ENCODE data around the gene USP25. TPM values are rescaled to one million over a fixed set of nuclear protein-coding genes. Genes with fewer than 3 reads are reported as not detected.

Gene USP25
- total and polyA plus RNA-seq, 10 donors = 9.3 to 62.2 (median 48.2) TPM

- Histone ChIP-seq H3K4me1 (no peaks in the 10 kb centered on the region), H3K36me3 (no peaks in the 10 kb centered on the region), H3K4me3 (no peak overlapping the region), H3K27ac (no peak overlapping the region), H3K9me3 (peaks cover 0 to 3% (median 0%) of the 10 kb centered on the region in 8 donors), H3K27me3 (replicated peaks in 1 of 7) (peaks cover 0 to 7% (median 0%) of the 10 kb centered on the region in 7 donors)
- intact Hi-C loops (cut with DNase I; ENCODE audit: low total_unique reads) = no loop called here
- WGBS, 5 donors = 64 to 81% (median 69%) methylated on average over 2 of the region's 2 CpGs
- peak; percentile 35 for DNase-seq
- TF ChIP-seq CTCF (IDR thresholded peaks at IDR 0.05 in 8 of 11, conservative IDR thresholded peaks at IDR 0.05 in 3 of 11) = no peak
- TF ChIP-seq POLR2AphosphoS5 (IDR thresholded peaks at IDR 0.05) = no peak
- no peak for TF ChIP-seq POLR2A (IDR thresholded peaks at IDR 0.05)
These were observed 198.4 kb downstream of the USP25 start for GRCh38 chr21:15928196-15928595.

DNA sequence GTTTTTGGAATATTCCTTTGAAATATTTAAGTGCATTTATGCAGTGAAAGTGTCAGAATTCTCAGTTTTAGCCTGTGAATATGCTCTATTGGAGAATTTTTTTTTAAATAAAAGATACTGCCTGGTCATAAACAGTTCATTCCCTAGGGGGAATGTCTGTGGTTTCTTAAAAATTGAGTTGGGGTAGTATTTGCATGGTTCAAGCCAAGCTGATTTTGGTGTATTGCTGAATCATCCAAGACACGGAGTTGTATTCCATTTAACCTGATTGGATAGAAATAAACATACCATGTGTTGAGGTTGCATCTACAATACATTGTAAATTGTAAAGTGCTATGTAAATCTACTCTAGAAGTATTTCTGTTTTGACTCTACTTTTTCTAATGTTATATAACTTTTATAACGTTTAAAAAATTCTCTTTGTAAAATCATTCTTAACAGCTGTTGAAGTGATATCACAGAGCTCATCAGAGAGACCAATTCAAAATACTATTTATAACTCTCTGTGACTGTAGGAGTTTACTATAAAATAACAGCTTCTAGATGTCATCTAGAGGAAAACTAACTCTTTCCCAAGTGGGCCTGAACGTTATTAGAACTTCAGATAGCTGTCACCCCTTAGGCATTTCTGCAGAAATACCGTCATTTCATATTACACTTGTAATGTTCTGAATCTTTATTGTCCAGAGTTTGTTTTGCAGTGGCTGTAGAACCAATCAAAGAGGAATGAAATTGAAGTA is 199.1 kb downstream of the USP25 start:
- H3K4me3 ChIP-seq = no peak overlapping the region
- DNase-seq = no peak
- no peaks in the 10 kb centered on the region for H3K36me3 ChIP-seq
- H3K27ac ChIP-seq = no peak overlapping the region
- H3K9me3 ChIP-seq = peaks cover 0 to 3% (median 0%) of the 10 kb centered on the region in 8 donors
- intact Hi-C loops (cut with DNase I; ENCODE audit: low total_unique reads) = no loop called here
- 60 to 64% (median 63%) methylated on average over 4 of the region's 4 CpGs for WGBS, 5 donors
- H3K4me1 ChIP-seq = no peaks in the 10 kb centered on the region
- H3K27me3 ChIP-seq (replicated peaks in 1 of 7) = peaks cover 0 to 7% (median 0%) of the 10 kb centered on the region in 7 donors
- TF ChIP-seq POLR2AphosphoS5 (IDR thresholded peaks at IDR 0.05) (no peak), POLR2A (IDR thresholded peaks at IDR 0.05) (no peak), CTCF (IDR thresholded peaks at IDR 0.05 in 8 of 11, conservative IDR thresholded peaks at IDR 0.05 in 3 of 11) (no peak)

- WGBS, 5 donors = 88 to 96% (median 92%) methylated on average over 1 of the region's 1 CpG
- Histone ChIP-seq H3K4me1 (no peaks in the 10 kb centered on the region), H3K27me3 (replicated peaks in 1 of 7) (peaks cover 0 to 7% (median 0%) of the 10 kb centered on the region in 7 donors), H3K27ac (no peak overlapping the region), H3K9me3 (peaks cover 0 to 3% (median 0%) of the 10 kb centered on the region in 8 donors), H3K36me3 (no peaks in the 10 kb centered on the region), H3K4me3 (no peak overlapping the region)
- intact Hi-C loops (cut with DNase I; ENCODE audit: low total_unique reads) = no loop called here
- TF ChIP-seq POLR2A (IDR thresholded peaks at IDR 0.05) (no peak), POLR2AphosphoS5 (IDR thresholded peaks at IDR 0.05) (no peak), CTCF (IDR thresholded peaks at IDR 0.05 in 8 of 11, conservative IDR thresholded peaks at IDR 0.05 in 3 of 11) (no peak)
- no peak for DNase-seq
These were observed 199.8 kb downstream of the USP25 start for GRCh38 chr21:15929536-15929935.
